H9 (cell line): ENCODE measurements around the gene GALNT17. TPM values are rescaled to one million over a fixed set of nuclear protein-coding genes. Genes with fewer than 3 reads are reported as not detected.
A peak's percentile ranks its signal among the peaks of the same experiment; 100 is the strongest.

Experiments
- DNase-seq: peaks from one replicate; pipeline ENCODE4 v3.0.0-alpha.2; 2017
- H2AFZ ChIP-seq: one replicate; pipeline ENCODE4 v1.6.1; 2013; ENCODE audit warnings: mild to moderate bottlenecking, low read length, control low read depth, moderate library complexity
- H2AK5ac ChIP-seq: 2 replicates; pipeline ENCODE4 v1.6.1; 2013; ENCODE audit warnings: low read length, control low read depth, mixed read lengths; ENCODE audit not compliant: insufficient read length
- H2BK120ac ChIP-seq: one replicate; pipeline ENCODE4 v1.6.1; 2013; ENCODE audit warnings: low read depth, mild to moderate bottlenecking, low read length, control low read depth, inconsistent platforms; ENCODE audit not compliant: poor library complexity, severe bottlenecking
- H2BK12ac ChIP-seq: 2 replicates; pipeline ENCODE4 v1.6.1; 2013; ENCODE audit warnings: low read length, control low read depth, mixed read lengths, low read depth; ENCODE audit not compliant: insufficient read length
- H2BK15ac ChIP-seq: 2 replicates; pipeline ENCODE4 v1.6.1; 2013; ENCODE audit warnings: low read depth, low read length, control low read depth
- H2BK20ac ChIP-seq: one replicate; pipeline ENCODE4 v1.6.1; 2013; ENCODE audit warnings: low read depth, mild to moderate bottlenecking, low read length, control low read depth, inconsistent platforms; ENCODE audit not compliant: poor library complexity, severe bottlenecking
- H2BK5ac ChIP-seq: 2 replicates; pipeline ENCODE4 v1.6.1; 2013; ENCODE audit warnings: low read length, control low read depth, mixed read lengths; ENCODE audit not compliant: insufficient read length
- H3K14ac ChIP-seq: 2 replicates; pipeline ENCODE4 v1.6.1; 2013; ENCODE audit warnings: low read length, control low read depth; ENCODE audit not compliant: insufficient read depth
- H3K18ac ChIP-seq: 2 replicates; pipeline ENCODE4 v1.6.1; 2013; ENCODE audit warnings: low read depth, mild to moderate bottlenecking, mixed read lengths, low read length, control low read depth; ENCODE audit not compliant: insufficient read length
- H3K23ac ChIP-seq: 2 replicates; pipeline ENCODE4 v1.6.1; 2013; ENCODE audit warnings: low read length, control low read depth, mixed read lengths, low read depth; ENCODE audit not compliant: insufficient read length
- H3K23me2 ChIP-seq: 2 replicates; pipeline ENCODE4 v1.6.1; 2013; ENCODE audit warnings: low read depth, mild to moderate bottlenecking, mixed read lengths, low read length, control low read depth; ENCODE audit not compliant: insufficient read length, poor library complexity, severe bottlenecking
- H3K27ac ChIP-seq: 2 replicates; pipeline ENCODE4 v1.5.1; 2013; ENCODE audit warnings: low read length, control low read depth, mixed read lengths, low read depth; ENCODE audit not compliant: insufficient read length
- H3K27me3 ChIP-seq: 2 replicates; pipeline ENCODE4 v1.6.1; 2013; ENCODE audit warnings: low read length, control low read depth, inconsistent platforms; ENCODE audit not compliant: insufficient read depth
- H3K4ac ChIP-seq: 2 replicates; pipeline ENCODE4 v1.6.1; 2013; ENCODE audit warnings: low read depth, mild to moderate bottlenecking, control low read depth, inconsistent platforms, low read length, moderate library complexity
- H3K4me1 ChIP-seq: 2 replicates; pipeline ENCODE4 v1.6.1; 2013; ENCODE audit warnings: low read length, control low read depth, inconsistent platforms; ENCODE audit not compliant: insufficient read depth
- H3K4me2 ChIP-seq: 2 replicates; pipeline ENCODE4 v1.6.1; 2013; ENCODE audit warnings: low read length, control low read depth, mixed read lengths; ENCODE audit not compliant: insufficient read length, insufficient read depth
- H3K56ac ChIP-seq: 2 replicates; pipeline ENCODE4 v1.6.1; 2013; ENCODE audit warnings: low read depth, mild to moderate bottlenecking, mixed read lengths, low read length, control low read depth; ENCODE audit not compliant: insufficient read length
- H3K79me1 ChIP-seq: 2 replicates; pipeline ENCODE4 v1.6.1; 2013; ENCODE audit warnings: low read depth, mild to moderate bottlenecking, moderate library complexity, low read length, control low read depth, inconsistent platforms; ENCODE audit not compliant: insufficient read depth, poor library complexity, severe bottlenecking
- H3K79me2 ChIP-seq: 2 replicates; pipeline ENCODE4 v1.6.1; 2013; ENCODE audit warnings: low read length, control low read depth, inconsistent platforms; ENCODE audit not compliant: insufficient read depth
- H3K9ac ChIP-seq: 2 replicates; pipeline ENCODE4 v1.6.1; 2013; ENCODE audit warnings: low read length, control low read depth, mixed read lengths; ENCODE audit not compliant: insufficient read length; ENCODE audit errors: extremely low read depth
- H3K9me3 ChIP-seq: one replicate; pipeline ENCODE4 v1.6.1; 2013; ENCODE audit warnings: low read depth, low read length, inconsistent platforms; ENCODE audit not compliant: control insufficient read depth
- H3T11ph ChIP-seq: one replicate; pipeline ENCODE4 v1.6.1; 2013; ENCODE audit warnings: mild to moderate bottlenecking, low read length, control low read depth, inconsistent platforms
- H4K20me1 ChIP-seq: one replicate; pipeline ENCODE4 v1.6.1; 2013; ENCODE audit not compliant: control insufficient read depth, insufficient read length, insufficient read depth
- H4K5ac ChIP-seq: 2 replicates; pipeline ENCODE4 v1.6.1; 2013; ENCODE audit warnings: low read depth, mild to moderate bottlenecking, mixed read lengths, low read length, control low read depth; ENCODE audit not compliant: insufficient read length
- H4K8ac ChIP-seq: replicated peaks from 2 replicates; pipeline ENCODE4 v1.6.1; 2013; ENCODE audit warnings: low read length, control low read depth, mixed read lengths, low read depth; ENCODE audit not compliant: insufficient read length
- H4K91ac ChIP-seq: 2 replicates; pipeline ENCODE4 v1.6.1; 2013; ENCODE audit warnings: low read depth, mild to moderate bottlenecking, moderate library complexity, mixed read lengths, low read length, control low read depth; ENCODE audit not compliant: insufficient read length
- H3K27ac Mint-ChIP-seq, 3 experiments: 2 replicates in 2 of 3; 3 replicates in 1 of 3; pipeline ENCODE4 v1.8.0; 2020 to 2021; ENCODE audit warnings: mixed read lengths in 3 of 3, mild to moderate bottlenecking in 1 of 3, moderate library complexity in 1 of 3
- H3K27me3 Mint-ChIP-seq: 2 replicates; pipeline ENCODE4 v1.8.0; 2021; ENCODE audit warnings: low read depth, mild to moderate bottlenecking, moderate library complexity, mixed read lengths
- H3K36me3 Mint-ChIP-seq, 3 experiments: 2 replicates in 2 of 3; 3 replicates in 1 of 3; pipeline ENCODE4 v1.8.0; 2020 to 2021; ENCODE audit warnings: low read depth in 3 of 3, mixed read lengths in 3 of 3; ENCODE audit not compliant: insufficient read depth in 1 of 3
- H3K4me1 Mint-ChIP-seq, 2 experiments: 2 replicates each; pipeline ENCODE4 v1.8.0; 2020; ENCODE audit warnings: mixed read lengths in 2 of 2
- H3K4me3 Mint-ChIP-seq, 2 experiments: 2 replicates in 1 of 2; 3 replicates in 1 of 2; pipeline ENCODE4 v1.8.0; 2020 to 2021; ENCODE audit warnings: mild to moderate bottlenecking in 2 of 2, mixed read lengths in 2 of 2, moderate library complexity in 1 of 2
- H3K9me3 Mint-ChIP-seq, 2 experiments: 2 replicates in 1 of 2; 3 replicates in 1 of 2; pipeline ENCODE4 v1.8.0; 2020; ENCODE audit warnings: mild to moderate bottlenecking in 2 of 2, mixed read lengths in 2 of 2, moderate library complexity in 1 of 2
- CTCF ChIP-seq: fragments of 200-600 bp; sonication (generic); conservative IDR thresholded peaks from 3 replicates; pipeline ENCODE4 v1.8.0; 2021; ENCODE audit warnings: antibody characterized with exemption, mild to moderate bottlenecking
- WGBS: extraction: QIAGEN DNeasy Blood & Tissue Kit; methylation state at CpG from one replicate; pipeline ENCODE4 v1.1.7; 2013; ENCODE audit warnings: missing lambda C conversion rate, low lambda C conversion rate, mixed read lengths; ENCODE audit not compliant: insufficient read length; ENCODE audit errors: extremely low coverage; 5-methylcytosine and 5-hydroxymethylcytosine counted together
- total RNA-seq: library from RNA; stranded (reverse); gene quantifications from 2 replicates; pipeline ENCODE4 v1.2.1, GENCODE V29; 2021

The GALNT17 gene
- total RNA-seq, 1 experiment from 2014 or later, result 43.2 TPM

- no peaks in the 10 kb centered on the region for H3K23me2 ChIP-seq
- no peak overlapping the region for H3K14ac ChIP-seq
- no peaks in the 10 kb centered on the region for H3K27me3 Mint-ChIP-seq
- H3K4me2 ChIP-seq, result no peak overlapping the region
- DNase-seq, result peak; percentile 1
- peak overlapping the region in 1 of 3 experiments; percentile 53; a peak in 2 of 7 replicates for H3K27ac Mint-ChIP-seq
- WGBS, result no CpG with 5 or more reads among the region's 5 CpGs
- no peak overlapping the region for H3K18ac ChIP-seq
- no peaks in the 10 kb centered on the region for H3K27me3 ChIP-seq
- peaks cover 19 to 47% of the 10 kb centered on the region in 2 experiments for H3K9me3 Mint-ChIP-seq
- no peak overlapping the region for H4K91ac ChIP-seq
- no peak overlapping the region for H2BK5ac ChIP-seq
- no peak overlapping the region for H3K23ac ChIP-seq
- no peak overlapping the region for H3K4ac ChIP-seq
- no peak overlapping the region for H3K9ac ChIP-seq
- H3K4me1 ChIP-seq, result no peaks in the 10 kb centered on the region
- no peak overlapping the region for H2AK5ac ChIP-seq
- peaks cover 8% of the 10 kb centered on the region for H3K9me3 ChIP-seq
- no peaks in the 10 kb centered on the region for H4K20me1 ChIP-seq
- H4K5ac ChIP-seq, result no peak overlapping the region
- no peak overlapping the region for H4K8ac ChIP-seq
- H3T11ph ChIP-seq, result no peak overlapping the region
- H2BK120ac ChIP-seq, result no peak overlapping the region
- no peak overlapping the region for H2AFZ ChIP-seq
- peaks cover 29 to 47% (median 42%) of the 10 kb centered on the region in 3 experiments for H3K36me3 Mint-ChIP-seq
- H3K4me3 Mint-ChIP-seq, result no peak overlapping the region
- no peak for TF ChIP-seq CTCF
- H3K79me2 ChIP-seq, result peaks cover 4% of the 10 kb centered on the region; the same call in 1 of the 2 replicates
- H3K56ac ChIP-seq, result no peak overlapping the region
- H2BK20ac ChIP-seq, result no peak overlapping the region
- no peak overlapping the region for H2BK12ac ChIP-seq
- H3K27ac ChIP-seq, result no peak overlapping the region
- no peak overlapping the region for H2BK15ac ChIP-seq
- H3K79me1 ChIP-seq, result peaks cover 2% of the 10 kb centered on the region
- H3K4me1 Mint-ChIP-seq, result no peaks in the 10 kb centered on the region; a peak in 1 of 4 replicates
Measured at GRCh38 chr7:71372991-71373390, 241.0 kb downstream of the GALNT17 start.
